IPS-15b (cell line): Measurements from ENCODE around the gene TNNI3K.

ENCODE experiments used
- H3K27me3 ChIP-seq: one replicate; pipeline ENCODE4 v1.6.1; 2013; ENCODE audit warnings: low read length; ENCODE audit not compliant: control insufficient read depth, insufficient read depth
- H3K36me3 ChIP-seq: one replicate; pipeline ENCODE4 v1.6.1; 2013; ENCODE audit warnings: low read length; ENCODE audit not compliant: control insufficient read depth, insufficient read depth
- H3K4me1 ChIP-seq: one replicate; pipeline ENCODE4 v1.6.1; 2013; ENCODE audit warnings: mild to moderate bottlenecking, low read length; ENCODE audit not compliant: control insufficient read depth, insufficient read depth
- H3K4me3 ChIP-seq: one replicate; pipeline ENCODE4 v1.5.1; 2013; ENCODE audit warnings: low read depth, low read length
- H3K9ac ChIP-seq: one replicate; pipeline ENCODE4 v1.6.1; 2013; ENCODE audit warnings: low read depth, mild to moderate bottlenecking, low read length
- H3K9me3 ChIP-seq: one replicate; pipeline ENCODE4 v1.6.1; 2013; ENCODE audit warnings: mild to moderate bottlenecking, low read length; ENCODE audit not compliant: control insufficient read depth, insufficient read depth

The TNNI3K gene

DNA sequence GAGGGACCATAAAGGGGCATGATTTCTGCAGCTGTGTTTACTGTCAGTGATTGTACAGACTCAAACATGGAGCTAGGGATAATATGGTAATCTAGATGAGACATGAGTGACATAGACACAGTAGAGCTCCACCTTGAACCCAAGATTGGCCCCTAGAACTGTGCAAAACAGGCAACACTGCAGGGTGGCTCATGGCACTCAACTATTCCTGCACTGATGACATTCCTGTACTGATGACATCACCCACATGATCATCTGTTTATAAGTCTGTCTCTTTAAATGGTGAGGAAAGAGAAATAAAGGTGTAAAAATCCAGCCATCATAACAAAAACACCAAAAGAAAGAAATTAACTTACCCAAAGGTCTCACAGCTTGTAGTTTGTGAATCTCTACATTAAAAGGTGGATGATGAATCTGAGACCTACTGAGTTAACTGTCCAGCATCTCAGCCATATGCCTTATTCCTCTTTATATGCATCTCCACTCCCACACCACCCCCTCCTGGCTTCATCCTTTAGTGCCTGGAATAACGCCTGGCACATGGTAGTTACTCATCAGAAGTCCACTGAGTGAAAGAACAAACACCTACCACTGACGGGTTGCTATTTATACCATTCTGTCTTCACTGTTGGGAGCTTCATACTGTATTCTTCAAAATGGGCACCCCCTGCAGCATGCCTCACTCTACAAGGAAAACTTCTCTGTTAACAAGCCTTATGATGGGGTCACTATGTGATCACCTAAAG, 277.2 kb downstream of the TNNI3K start, which contains the start of gene LRRC53:
Gene LRRC53 (minus strand): TSS at position 442 of the 746 bp plus-strand sequence. CDS start 29,262 bp downstream, outside the sequence.
- Histone ChIP-seq H3K9ac (no peak within 1 kb of the TSS), H3K4me3 (no peak within 1 kb of the TSS), H3K27me3 (no peaks in the 10 kb centered on the region), H3K9me3 (no peaks in the 10 kb centered on the region), H3K4me1 (no peaks in the 10 kb centered on the region), H3K36me3 (no peaks in the 10 kb centered on the region)

DNA sequence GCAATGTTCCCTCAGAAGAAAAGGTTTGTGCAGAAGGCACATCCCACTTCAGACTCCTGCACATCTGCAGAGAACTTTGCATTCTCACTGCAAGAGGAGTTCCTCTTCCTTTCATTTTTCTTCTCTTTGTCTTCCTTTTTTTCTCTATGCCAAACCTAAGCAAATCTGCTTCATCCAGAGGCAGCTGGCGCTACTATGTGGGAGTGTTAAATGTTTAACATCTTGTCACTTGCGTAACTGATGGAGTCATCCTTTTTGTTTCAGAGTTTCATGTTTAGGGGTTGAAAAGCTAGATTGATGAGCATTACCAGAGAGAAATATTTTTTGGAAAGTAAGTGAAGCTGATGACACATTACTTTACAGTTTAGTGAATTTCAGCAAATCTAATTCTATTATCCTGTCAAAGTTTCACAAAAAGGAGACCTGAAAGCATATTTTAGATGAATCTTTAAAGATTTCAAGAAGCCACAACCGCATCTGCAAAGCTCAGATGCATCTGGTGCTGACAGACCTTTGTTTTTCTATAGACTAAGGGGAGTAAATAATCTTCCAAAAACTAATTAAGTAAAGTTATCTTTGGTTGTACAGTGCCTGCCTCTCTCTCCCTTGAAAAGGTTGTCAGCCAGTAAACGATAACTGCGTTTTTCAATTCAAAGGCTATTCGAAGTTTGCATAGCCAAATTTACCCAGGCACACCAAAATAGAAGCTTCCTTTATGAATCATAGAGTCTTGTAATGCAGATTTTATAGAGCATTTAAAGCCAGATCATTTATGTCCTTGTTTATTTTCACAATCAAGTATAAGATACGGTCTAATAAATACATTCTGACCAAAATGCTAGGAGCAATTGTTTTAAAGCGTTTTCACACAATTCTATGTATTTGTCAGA, 278.5 kb downstream of the TNNI3K start:
- Histone ChIP-seq H3K4me3 (no peak overlapping the region), H3K4me1 (no peaks in the 10 kb centered on the region), H3K36me3 (no peaks in the 10 kb centered on the region), H3K9me3 (no peaks in the 10 kb centered on the region), H3K27me3 (no peaks in the 10 kb centered on the region), H3K9ac (no peak overlapping the region)

DNA sequence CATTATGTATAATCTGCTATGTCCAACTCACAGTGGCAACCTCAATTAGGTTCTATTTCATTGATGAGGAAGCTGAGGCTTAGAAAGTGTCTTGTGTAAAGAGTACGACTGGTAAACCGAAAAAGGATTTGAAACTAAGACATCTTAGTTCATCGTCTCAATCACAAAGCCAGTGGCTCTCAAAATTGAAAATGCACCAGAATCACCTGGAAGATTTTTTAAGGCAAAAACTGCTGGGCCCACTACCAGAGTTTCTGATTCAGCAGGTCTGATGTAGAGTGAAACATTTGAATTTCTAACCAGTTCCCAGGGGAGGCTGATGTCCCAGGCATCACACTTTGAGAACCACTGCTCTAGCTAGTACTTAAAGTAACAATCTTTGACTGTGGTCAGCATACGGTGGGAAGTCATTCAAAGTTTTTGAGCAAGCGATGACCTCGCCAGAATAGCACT, 282.4 kb downstream of the TNNI3K start:
- no peak overlapping the region for H3K4me3 ChIP-seq
- no peaks in the 10 kb centered on the region for H3K27me3 ChIP-seq
- no peaks in the 10 kb centered on the region for H3K36me3 ChIP-seq
- H3K9me3 ChIP-seq, result no peaks in the 10 kb centered on the region
- H3K9ac ChIP-seq, result no peak overlapping the region
- H3K4me1 ChIP-seq, result peaks cover 12% of the 10 kb centered on the region

DNA sequence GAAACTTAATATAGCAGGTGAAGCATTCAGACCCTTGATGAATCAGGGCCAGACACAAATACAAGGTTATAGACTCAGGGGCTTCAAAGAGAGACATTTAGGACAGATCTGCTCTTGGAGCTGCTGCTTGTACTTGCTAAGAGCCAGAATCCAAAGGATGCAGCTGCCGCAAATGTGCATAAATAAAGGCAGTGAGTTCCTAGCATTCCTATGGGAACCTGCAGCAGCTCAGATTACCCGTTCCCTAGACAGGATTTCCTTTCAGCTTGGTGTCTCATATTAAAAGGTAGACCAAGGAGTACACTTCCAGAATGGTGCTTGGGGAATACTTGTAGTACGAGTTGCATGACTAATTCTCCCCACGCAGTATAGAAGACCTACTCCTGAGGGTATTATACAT, 287.0 kb downstream of the TNNI3K start:
- Histone ChIP-seq H3K9me3 (no peaks in the 10 kb centered on the region), H3K27me3 (no peaks in the 10 kb centered on the region), H3K9ac (no peak overlapping the region), H3K36me3 (no peaks in the 10 kb centered on the region), H3K4me3 (no peak overlapping the region), H3K4me1 (peaks cover 14% of the 10 kb centered on the region)

DNA sequence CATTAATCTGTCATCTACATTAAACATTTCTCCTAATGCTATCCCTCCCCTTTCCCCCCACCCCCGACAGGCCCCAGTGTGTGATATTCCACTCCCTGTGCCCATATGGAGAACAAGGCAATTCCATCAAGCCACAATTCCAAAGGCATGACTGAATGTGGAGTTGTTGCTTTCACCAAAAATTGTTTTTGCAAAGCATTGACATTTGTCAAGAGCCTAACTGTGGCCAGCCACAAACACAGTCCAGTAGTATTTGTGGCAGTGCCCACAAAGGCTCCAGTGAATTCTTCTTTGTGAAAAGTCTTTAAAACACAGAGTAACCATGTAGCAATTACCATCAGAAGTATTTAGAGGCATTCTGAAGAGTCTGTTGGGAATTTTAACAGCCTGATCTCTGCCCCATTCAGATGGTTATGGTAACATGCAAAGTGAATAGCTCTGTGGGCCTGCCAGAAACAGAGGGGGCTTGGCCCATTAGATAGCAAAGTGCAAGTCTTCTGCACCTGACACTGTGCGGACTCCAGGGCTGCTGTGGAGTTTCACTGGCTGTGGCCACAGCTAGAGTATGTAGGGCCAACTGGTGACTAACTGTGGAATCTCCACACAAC, 288.8 kb downstream of the TNNI3K start:
- no peaks in the 10 kb centered on the region for H3K36me3 ChIP-seq
- no peak overlapping the region for H3K4me3 ChIP-seq
- H3K9me3 ChIP-seq, result no peaks in the 10 kb centered on the region
- peaks cover 14% of the 10 kb centered on the region for H3K4me1 ChIP-seq
- H3K9ac ChIP-seq, result no peak overlapping the region
- H3K27me3 ChIP-seq, result no peaks in the 10 kb centered on the region

DNA sequence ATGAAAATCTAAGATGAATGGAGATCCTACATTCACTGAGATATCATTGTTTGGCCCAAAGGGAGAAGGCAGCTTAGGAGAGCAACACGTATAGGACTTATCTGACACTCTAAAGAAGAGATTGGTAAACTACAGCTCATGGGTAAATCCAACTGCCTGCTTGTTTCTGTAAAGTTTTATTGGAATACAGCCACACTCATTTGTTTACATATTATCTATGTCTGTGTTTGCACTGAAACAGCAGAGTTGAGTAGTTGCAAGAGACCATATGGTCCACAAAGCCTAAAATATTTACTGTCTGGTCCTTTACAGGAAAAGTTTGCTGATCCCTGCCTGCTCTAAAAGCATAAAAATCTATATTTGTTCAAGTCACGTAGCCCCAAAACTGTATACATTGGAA, 291.5 kb downstream of the TNNI3K start:
- H3K9me3 ChIP-seq, result no peaks in the 10 kb centered on the region
- H3K27me3 ChIP-seq, result no peaks in the 10 kb centered on the region
- no peaks in the 10 kb centered on the region for H3K36me3 ChIP-seq
- H3K4me3 ChIP-seq, result no peak overlapping the region
- no peak overlapping the region for H3K9ac ChIP-seq
- H3K4me1 ChIP-seq, result peaks cover 11% of the 10 kb centered on the region

DNA sequence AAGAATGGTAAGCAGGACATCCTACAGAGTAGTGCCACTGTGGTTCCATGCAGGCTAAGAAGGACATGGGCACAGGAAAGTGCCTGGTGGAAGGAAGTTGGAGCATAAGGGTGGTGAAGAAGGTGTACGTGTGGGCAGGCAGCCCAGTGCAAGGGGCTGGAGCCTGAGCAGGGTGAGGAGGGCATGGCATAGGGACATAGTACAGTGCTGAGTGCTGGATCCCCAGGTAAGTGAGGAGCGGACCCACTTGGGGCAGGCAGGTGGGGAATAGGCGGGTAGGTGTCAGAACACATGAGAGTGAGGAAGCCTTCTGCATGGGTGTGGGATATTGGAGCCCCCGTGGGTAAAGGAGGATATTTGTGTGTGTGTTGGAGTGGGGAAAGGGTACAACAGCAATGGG, 292.9 kb downstream of the TNNI3K start:
- H3K27me3 ChIP-seq, result no peaks in the 10 kb centered on the region
- H3K4me3 ChIP-seq, result no peak overlapping the region
- no peaks in the 10 kb centered on the region for H3K4me1 ChIP-seq
- H3K36me3 ChIP-seq, result no peaks in the 10 kb centered on the region
- H3K9me3 ChIP-seq, result no peaks in the 10 kb centered on the region
- no peak overlapping the region for H3K9ac ChIP-seq

DNA sequence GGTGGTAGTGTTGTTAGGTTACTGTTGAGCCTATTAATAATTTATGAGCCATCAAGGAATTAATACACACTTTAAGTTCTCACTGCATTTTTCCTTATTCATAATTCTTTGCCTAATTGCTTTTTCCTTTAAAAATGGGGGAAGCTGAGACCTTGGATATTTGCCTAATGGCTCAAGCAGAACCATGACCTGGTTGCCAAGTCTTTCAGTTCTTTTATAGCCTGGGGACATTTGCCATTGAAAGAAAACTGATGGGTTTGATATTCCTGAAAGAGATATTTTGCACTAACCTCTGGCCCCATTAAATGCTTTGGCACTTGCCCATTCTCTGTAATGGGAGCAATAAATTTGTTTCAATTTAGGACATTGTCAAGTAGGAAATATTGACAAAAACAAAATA, 295.7 kb downstream of the TNNI3K start:
- H3K9me3 ChIP-seq, result no peaks in the 10 kb centered on the region
- H3K4me3 ChIP-seq, result no peak overlapping the region
- H3K36me3 ChIP-seq, result no peaks in the 10 kb centered on the region
- no peak overlapping the region for H3K9ac ChIP-seq
- H3K4me1 ChIP-seq, result no peaks in the 10 kb centered on the region
- no peaks in the 10 kb centered on the region for H3K27me3 ChIP-seq

DNA sequence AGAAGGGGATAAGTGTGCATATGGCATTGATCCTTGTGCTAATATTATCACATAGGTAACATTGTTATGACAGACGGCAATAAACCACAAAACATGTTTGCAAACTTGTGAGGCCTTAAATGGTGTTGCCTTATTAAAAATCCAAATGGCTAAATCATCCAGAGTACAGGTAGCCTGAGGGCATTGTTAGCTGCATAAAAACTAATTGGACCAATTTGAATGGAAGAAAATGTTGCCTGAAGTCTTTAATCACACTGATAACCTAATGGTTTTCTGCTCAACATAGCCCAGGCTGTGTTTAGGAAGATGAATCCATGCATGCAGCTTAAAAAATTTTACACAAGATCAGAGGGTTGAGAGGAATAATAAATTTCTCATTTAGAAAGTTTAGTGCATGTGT, 296.6 kb downstream of the TNNI3K start:
- no peaks in the 10 kb centered on the region for H3K36me3 ChIP-seq
- no peaks in the 10 kb centered on the region for H3K4me1 ChIP-seq
- no peak overlapping the region for H3K9ac ChIP-seq
- no peak overlapping the region for H3K4me3 ChIP-seq
- H3K9me3 ChIP-seq, result no peaks in the 10 kb centered on the region
- no peaks in the 10 kb centered on the region for H3K27me3 ChIP-seq

DNA sequence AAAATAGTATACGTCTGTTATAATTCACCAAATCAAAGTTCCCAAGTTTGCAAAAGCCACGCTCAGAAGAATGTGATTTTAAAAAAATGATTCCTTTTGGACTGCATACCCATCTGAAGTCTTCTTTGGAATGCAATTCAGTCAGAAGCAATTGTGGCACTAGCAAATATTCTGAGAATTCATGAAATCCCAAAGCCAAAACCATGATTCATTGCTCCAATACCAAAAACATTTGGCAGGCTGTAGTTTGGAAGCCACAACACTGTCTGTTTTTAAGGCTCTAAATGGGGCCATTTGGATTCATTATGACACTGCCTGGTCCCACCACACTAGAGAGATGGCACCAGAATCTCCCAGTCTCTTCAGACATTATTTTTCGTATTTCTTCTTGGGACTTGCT, 299.1 kb downstream of the TNNI3K start:
- no peaks in the 10 kb centered on the region for H3K27me3 ChIP-seq
- H3K9me3 ChIP-seq, result no peaks in the 10 kb centered on the region
- no peaks in the 10 kb centered on the region for H3K36me3 ChIP-seq
- H3K4me1 ChIP-seq, result no peaks in the 10 kb centered on the region
- no peak overlapping the region for H3K4me3 ChIP-seq
- H3K9ac ChIP-seq, result no peak overlapping the region

DNA sequence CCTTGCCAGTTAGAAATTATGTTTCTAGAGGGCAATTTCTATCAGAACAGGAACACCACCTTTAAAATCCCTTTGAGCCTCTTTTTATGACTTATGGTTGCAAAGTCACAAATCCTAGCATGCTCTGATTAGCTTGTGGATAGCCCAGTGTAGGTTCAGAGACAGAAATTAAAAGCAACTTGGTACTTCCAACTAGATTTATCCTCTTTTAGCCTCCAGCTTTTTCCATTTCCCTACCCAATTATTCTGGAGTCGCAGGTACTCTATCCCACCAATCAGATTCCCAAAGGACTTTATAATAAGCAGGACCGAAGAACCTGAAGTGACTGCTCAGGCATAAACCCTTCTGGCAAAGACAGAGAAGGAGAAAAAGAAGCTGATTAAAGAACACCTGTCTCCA, 310.6 kb downstream of the TNNI3K start:
- H3K9ac ChIP-seq, result no peak overlapping the region
- no peaks in the 10 kb centered on the region for H3K27me3 ChIP-seq
- H3K4me3 ChIP-seq, result no peak overlapping the region
- H3K9me3 ChIP-seq, result no peaks in the 10 kb centered on the region
- no peaks in the 10 kb centered on the region for H3K4me1 ChIP-seq
- H3K36me3 ChIP-seq, result no peaks in the 10 kb centered on the region
